Measurements from ENCODE around the gene SH3BP5L.
"Not testable (repeated sequence)": the region's sequence is repeated elsewhere in the genome, so short reads cannot be mapped to it uniquely, and the experiment has no call there.

SH3BP5L gene

GRCh38 chr1:248810727-248811513 is 14.8 kb downstream of the SH3BP5L start:
- in situ Hi-C loops (cut with MboI; ENCODE audit: low sequenced_read_pairs) = no loop called here

GRCh38 chr1:248810000-248810726 is 15.6 kb downstream of the SH3BP5L start:
- in situ Hi-C loops (cut with MboI; ENCODE audit: low sequenced_read_pairs) = no loop called here

GRCh38 chr1:248808876-248809275 is 16.8 kb downstream of the SH3BP5L start:
- in situ Hi-C loops (cut with MboI; ENCODE audit: low sequenced_read_pairs) = no loop called here

- in situ Hi-C loops (cut with MboI; ENCODE audit: low sequenced_read_pairs) = no loop called here
Measured at GRCh38 chr1:248807067-248807737, 18.5 kb downstream of the SH3BP5L start.

GRCh38 chr1:248805876-248806275 is 19.8 kb downstream of the SH3BP5L start:
- in situ Hi-C loops (cut with MboI; ENCODE audit: low sequenced_read_pairs) = no loop called here

- in situ Hi-C loops (cut with MboI; ENCODE audit: low sequenced_read_pairs) = no loop called here
Measured at GRCh38 chr1:248804771-248805681, 20.7 kb downstream of the SH3BP5L start.

GRCh38 chr1:248803501-248803900 is 22.2 kb downstream of the SH3BP5L start:
- in situ Hi-C loops (cut with MboI; ENCODE audit: low sequenced_read_pairs) = not testable (repeated sequence)

GRCh38 chr1:248802454-248802853 is 23.3 kb downstream of the SH3BP5L start:
- in situ Hi-C loops (cut with MboI; ENCODE audit: low sequenced_read_pairs) = no loop called here

- in situ Hi-C loops (cut with MboI; ENCODE audit: low sequenced_read_pairs) = no loop called here
Measured at GRCh38 chr1:248800459-248800858, 25.3 kb downstream of the SH3BP5L start.

GRCh38 chr1:248798791-248799190 is 26.9 kb downstream of the SH3BP5L start:
- in situ Hi-C loops (cut with MboI; ENCODE audit: low sequenced_read_pairs) = no loop called here

- in situ Hi-C loops (cut with MboI; ENCODE audit: low sequenced_read_pairs) = not testable (repeated sequence)
Measured at GRCh38 chr1:248794663-248795062, 31.1 kb downstream of the SH3BP5L start.

- in situ Hi-C loops (cut with MboI; ENCODE audit: low sequenced_read_pairs) = no loop called here
Measured at GRCh38 chr1:248793592-248793991, 32.1 kb downstream of the SH3BP5L start.

GRCh38 chr1:248792342-248792741 is 33.4 kb downstream of the SH3BP5L start:
- in situ Hi-C loops (cut with MboI; ENCODE audit: low sequenced_read_pairs) = no loop called here

GRCh38 chr1:248791010-248791409 is 34.7 kb downstream of the SH3BP5L start:
- in situ Hi-C loops (cut with MboI; ENCODE audit: low sequenced_read_pairs) = no loop called here

GRCh38 chr1:248790456-248790855 is 35.3 kb downstream of the SH3BP5L start:
- in situ Hi-C loops (cut with MboI; ENCODE audit: low sequenced_read_pairs) = no loop called here

- in situ Hi-C loops (cut with MboI; ENCODE audit: low sequenced_read_pairs) = not testable (repeated sequence)
Measured at GRCh38 chr1:248789337-248789736, 36.4 kb downstream of the SH3BP5L start.

GRCh38 chr1:248788327-248788726 is 37.4 kb downstream of the SH3BP5L start:
- in situ Hi-C loops (cut with MboI; ENCODE audit: low sequenced_read_pairs) = no loop called here

- in situ Hi-C loops (cut with MboI; ENCODE audit: low sequenced_read_pairs) = no loop called here
Measured at GRCh38 chr1:248787430-248787829, 38.3 kb downstream of the SH3BP5L start.

- in situ Hi-C loops (cut with MboI; ENCODE audit: low sequenced_read_pairs) = no loop called here
Measured at GRCh38 chr1:248786156-248786555, 39.6 kb downstream of the SH3BP5L start.

- in situ Hi-C loops (cut with MboI; ENCODE audit: low sequenced_read_pairs) = no loop called here
Measured at GRCh38 chr1:248783367-248783766, 42.3 kb downstream of the SH3BP5L start.

Data from HL-60/S4 treated with retinoic acid at 250 ng/mL for 4 days and 3 days (cell line).